OCI-LY1 (cell line): ENCODE results near the gene TEKT1.

ENCODE experiments used
- CTCF ChIP-seq: fragments of 200-600 bp; sonication (generic), shearing (Covaris generic); IDR thresholded peaks from 2 replicates; pipeline ENCODE4 v1.5.1; 2017; ENCODE audit warnings: mild to moderate bottlenecking, antibody characterized with exemption, low read length, moderate library complexity, mixed read lengths
- EZH2 ChIP-seq: fragments of 200-600 bp; sonication (generic), shearing (Covaris generic); IDR thresholded peaks from 2 replicates; pipeline ENCODE4 v1.8.0; 2017; ENCODE audit warnings: borderline replicate concordance, mixed run types, mild to moderate bottlenecking, antibody characterized with exemption, low read length, moderate library complexity, mixed read lengths

GRCh38 chr17:6830383-6830986 lies 1.0 kb downstream of the TEKT1 start:
- TF ChIP-seq CTCF: no peak
- no peak for TF ChIP-seq EZH2
